Globus pallidus (tissue), 1 donor: ENCODE results near the gene EFTUD2.
"Not testable (repeated sequence)": the region's sequence is repeated elsewhere in the genome, so short reads cannot be mapped to it uniquely, and the experiment has no call there.

Experiments
- DNase-seq: peaks from one replicate; pipeline ENCODE4 v3.0.0-alpha.2; 2015; ENCODE audit warnings: low spot score

The EFTUD2 gene

GRCh38 chr17:44808656-44809388, 90.4 kb downstream of the EFTUD2 start:
- DNase-seq: not testable (repeated sequence)

DNA sequence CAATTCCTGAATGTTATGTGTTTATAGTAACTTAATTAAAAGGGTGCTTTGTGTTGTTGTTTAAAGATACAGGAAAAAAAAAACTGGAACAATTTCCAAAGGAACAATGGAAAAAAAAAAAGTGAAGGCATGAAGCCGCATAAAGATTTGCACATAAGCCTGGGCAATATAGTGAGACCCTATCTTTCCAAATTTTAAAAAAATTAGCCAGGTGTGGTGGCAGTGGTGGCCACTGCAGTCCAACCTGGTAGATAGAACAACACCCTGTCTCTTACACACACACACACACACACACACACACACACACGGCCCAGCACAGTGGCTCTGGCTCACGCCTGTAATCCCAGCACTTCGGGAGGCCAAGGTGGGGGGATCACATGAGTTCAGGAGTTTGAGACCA, 91.1 kb downstream of the EFTUD2 start:
- DNase-seq: no peak

GRCh38 chr17:44807817-44808155, 91.5 kb downstream of the EFTUD2 start:
- DNase-seq: no peak

- DNase-seq: no peak
These were observed 92.0 kb downstream of the EFTUD2 start for GRCh38 chr17:44807093-44807816.

DNA sequence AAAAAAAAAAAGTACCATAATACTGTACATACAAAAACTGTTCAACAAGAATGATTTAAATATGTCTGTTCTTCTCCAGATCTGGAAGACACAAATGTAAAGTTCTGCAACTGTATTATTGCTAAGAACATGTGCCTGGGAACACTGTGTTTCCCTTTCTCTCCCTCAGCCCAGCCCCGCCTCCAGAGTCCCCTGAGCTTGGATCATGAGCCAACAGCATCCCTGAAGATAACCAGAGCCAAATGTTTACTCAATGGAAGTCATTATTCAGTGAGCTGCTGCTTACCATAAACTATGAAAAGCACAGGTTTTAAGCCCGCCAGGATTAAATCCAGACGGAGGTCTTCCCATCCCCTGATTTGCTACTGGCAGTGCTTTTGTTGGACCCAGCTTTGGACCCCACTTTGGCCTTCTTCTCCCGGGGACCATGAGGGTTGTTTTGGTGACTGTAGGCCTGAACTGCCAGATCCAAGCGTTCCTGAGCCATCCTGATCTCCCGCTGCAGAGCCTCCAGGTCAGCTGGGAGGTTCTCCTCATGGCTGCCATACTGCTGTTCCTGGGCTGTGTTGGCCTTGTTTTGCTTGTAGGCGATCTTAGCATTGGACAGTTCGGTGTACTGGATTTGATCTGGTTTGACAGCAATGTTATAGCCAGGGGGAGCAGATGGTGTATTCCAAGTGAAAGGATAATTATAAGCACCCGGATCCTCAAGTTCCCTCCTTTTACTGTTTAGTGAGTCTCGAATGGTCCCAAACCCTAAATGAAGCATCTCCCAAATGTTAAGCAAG, 94.7 kb downstream of the EFTUD2 start:
- no peak for DNase-seq

GRCh38 chr17:44801880-44802279, 97.4 kb downstream of the EFTUD2 start:
- DNase-seq: no peak
